C4-2B (cell line): ENCODE results near the gene CD300LD.

Experiments
- H3K27ac ChIP-seq: fragments of 450-650 bp; 2 replicates; pipeline ENCODE4 v1.5.1; 2017
- CTCF ChIP-seq: fragments of 450-650 bp; conservative IDR thresholded peaks from 2 replicates; pipeline ENCODE4 v1.5.1; 2017; ENCODE audit warnings: mild to moderate bottlenecking
- ZFX ChIP-seq: fragments of 450-650 bp; IDR thresholded peaks from 2 replicates; pipeline ENCODE4 v1.6.1; 2017

CD300LD gene

GRCh38 chr17:74606050-74606449 lies 14.0 kb upstream of the CD300LD start:
- TF ChIP-seq CTCF, result no peak
- TF ChIP-seq ZFX, result no peak

GRCh38 chr17:74605361-74605760 lies 13.3 kb upstream of the CD300LD start:
- H3K27ac ChIP-seq, result no peak overlapping the region
- TF ChIP-seq CTCF (no peak), ZFX (no peak)

More at GRCh38 chr17:74606050-74606449, 14.0 kb upstream of the CD300LD start:
- H3K27ac ChIP-seq, result no peak overlapping the region

- TF ChIP-seq CTCF (no peak), ZFX (no peak)
- H3K27ac ChIP-seq, result no peak overlapping the region
Observed at GRCh38 chr17:74604761-74605160, 12.7 kb upstream of the CD300LD start.

GRCh38 chr17:74604200-74604599 lies 12.1 kb upstream of the CD300LD start:
- no peak for TF ChIP-seq CTCF
- no peak overlapping the region for H3K27ac ChIP-seq

GRCh38 chr17:74603746-74604145 lies 11.7 kb upstream of the CD300LD start:
- no peak for TF ChIP-seq ZFX
- no peak for TF ChIP-seq CTCF
- H3K27ac ChIP-seq, result no peak overlapping the region

- no peak overlapping the region for H3K27ac ChIP-seq
- TF ChIP-seq ZFX, result no peak
- TF ChIP-seq CTCF, result no peak
Observed at GRCh38 chr17:74603037-74603635, 11.1 kb upstream of the CD300LD start.

- no peak overlapping the region for H3K27ac ChIP-seq
- TF ChIP-seq ZFX, result no peak
- TF ChIP-seq CTCF, result peak; percentile 86
Observed at GRCh38 chr17:74601944-74602572, 10.0 kb upstream of the CD300LD start.
